Measurements from ENCODE around the gene APOA1. TPM values are rescaled to one million over a fixed set of nuclear protein-coding genes. Genes with fewer than 3 reads are reported as not detected.

APOA1 gene
- total and polyA plus RNA-seq, 2 experiments from 2014 or later, result 0.23 TPM; not detected in 1

GRCh38 chr11:116864531-116864930 is 27.1 kb upstream of the APOA1 start:
- DNase-seq, result peak; percentile 42
- Histone ChIP-seq H3K9me3 (ENCODE audit: low read depth) (no peaks in the 10 kb centered on the region), H3K4me1 (ENCODE audit: insufficient read depth) (peaks cover 74% of the 10 kb centered on the region), H3K4me3 (no peak overlapping the region), H3K79me2 (ENCODE audit: insufficient read depth) (no peaks in the 10 kb centered on the region), H3K9me2 (ENCODE audit: insufficient read depth) (no peaks in the 10 kb centered on the region), H3K9ac (no peak overlapping the region), H3K27ac (peak overlapping the region; percentile 81), H3K36me3 (ENCODE audit: low read depth) (no peaks in the 10 kb centered on the region; the same call in 1 of the 2 replicates), H3K27me3 (replicated peaks; ENCODE audit: insufficient read depth) (no peaks in the 10 kb centered on the region), H2AFZ (no peak overlapping the region), H3F3A (ENCODE audit: insufficient read depth) (peaks cover 67% of the 10 kb centered on the region), H3K4me2 (ENCODE audit: unreplicated experiment) (peak overlapping the region; percentile 18), H4K20me1 (ENCODE audit: insufficient read depth) (no peaks in the 10 kb centered on the region)
- in situ Hi-C loops (cut with MboI), result no loop called here
- WGBS, 2 experiments (ENCODE audit: low coverage in 1 of 2, low lambda C conversion rate in 2 of 2, missing lambda C conversion rate in 2 of 2), result 76 to 80% methylated on average over 5 of the region's 5 CpGs
- TF ChIP-seq EZH2phosphoT487 (IDR thresholded peaks at IDR 0.05; ENCODE audit: insufficient read depth, low read depth), result no peak
- no peak for TF ChIP-seq EZH2 (IDR thresholded peaks at IDR 0.05; ENCODE audit: insufficient read depth, poor library complexity, severe bottlenecking)

GRCh38 chr11:116862951-116863350 is 25.5 kb upstream of the APOA1 start:
- Histone ChIP-seq H3K4me2 (ENCODE audit: unreplicated experiment) (peak overlapping the region; percentile 9), H3K27me3 (replicated peaks; ENCODE audit: insufficient read depth) (no peaks in the 10 kb centered on the region), H3K9ac (no peak overlapping the region), H3K36me3 (ENCODE audit: low read depth) (no peaks in the 10 kb centered on the region; the same call in 1 of the 2 replicates), H2AFZ (no peak overlapping the region), H4K20me1 (ENCODE audit: insufficient read depth) (no peaks in the 10 kb centered on the region), H3F3A (ENCODE audit: insufficient read depth) (peaks cover 67% of the 10 kb centered on the region), H3K79me2 (ENCODE audit: insufficient read depth) (no peaks in the 10 kb centered on the region), H3K27ac (peak overlapping the region; percentile 58), H3K4me3 (no peak overlapping the region), H3K9me3 (ENCODE audit: low read depth) (no peaks in the 10 kb centered on the region), H3K9me2 (ENCODE audit: insufficient read depth) (no peaks in the 10 kb centered on the region), H3K4me1 (ENCODE audit: insufficient read depth) (peaks cover 73% of the 10 kb centered on the region)
- in situ Hi-C loops (cut with MboI), result no loop called here
- TF ChIP-seq EZH2 (IDR thresholded peaks at IDR 0.05; ENCODE audit: insufficient read depth, poor library complexity, severe bottlenecking) (no peak), EZH2phosphoT487 (IDR thresholded peaks at IDR 0.05; ENCODE audit: insufficient read depth, low read depth) (no peak)
- peak; percentile 61 for DNase-seq
- 93% methylated on average over 3 of the region's 3 CpGs for WGBS, 2 experiments (ENCODE audit: low coverage in 1 of 2, low lambda C conversion rate in 2 of 2, missing lambda C conversion rate in 2 of 2)

GRCh38 chr11:116862185-116862584 is 24.8 kb upstream of the APOA1 start:
- Histone ChIP-seq H3K4me1 (ENCODE audit: insufficient read depth) (peaks cover 73% of the 10 kb centered on the region), H4K20me1 (ENCODE audit: insufficient read depth) (no peaks in the 10 kb centered on the region), H3K4me2 (ENCODE audit: unreplicated experiment) (peak overlapping the region; percentile 50), H3K36me3 (ENCODE audit: low read depth) (no peaks in the 10 kb centered on the region; the same call in 1 of the 2 replicates), H3K27me3 (replicated peaks; ENCODE audit: insufficient read depth) (no peaks in the 10 kb centered on the region), H3K9me3 (ENCODE audit: low read depth) (no peaks in the 10 kb centered on the region), H3K79me2 (ENCODE audit: insufficient read depth) (no peaks in the 10 kb centered on the region), H3F3A (ENCODE audit: insufficient read depth) (peaks cover 65% of the 10 kb centered on the region), H3K27ac (peak overlapping the region; percentile 58), H3K9ac (no peak overlapping the region), H2AFZ (no peak overlapping the region), H3K9me2 (ENCODE audit: insufficient read depth) (no peaks in the 10 kb centered on the region), H3K4me3 (no peak overlapping the region)
- in situ Hi-C loops (cut with MboI), result no loop called here
- WGBS, 2 experiments (ENCODE audit: low coverage in 1 of 2, low lambda C conversion rate in 2 of 2, missing lambda C conversion rate in 2 of 2), result 58 to 64% methylated on average over 3 of the region's 3 CpGs
- TF ChIP-seq EZH2phosphoT487 (IDR thresholded peaks at IDR 0.05; ENCODE audit: insufficient read depth, low read depth) (no peak), EZH2 (IDR thresholded peaks at IDR 0.05; ENCODE audit: insufficient read depth, poor library complexity, severe bottlenecking) (no peak)
- DNase-seq, result no peak

DNA sequence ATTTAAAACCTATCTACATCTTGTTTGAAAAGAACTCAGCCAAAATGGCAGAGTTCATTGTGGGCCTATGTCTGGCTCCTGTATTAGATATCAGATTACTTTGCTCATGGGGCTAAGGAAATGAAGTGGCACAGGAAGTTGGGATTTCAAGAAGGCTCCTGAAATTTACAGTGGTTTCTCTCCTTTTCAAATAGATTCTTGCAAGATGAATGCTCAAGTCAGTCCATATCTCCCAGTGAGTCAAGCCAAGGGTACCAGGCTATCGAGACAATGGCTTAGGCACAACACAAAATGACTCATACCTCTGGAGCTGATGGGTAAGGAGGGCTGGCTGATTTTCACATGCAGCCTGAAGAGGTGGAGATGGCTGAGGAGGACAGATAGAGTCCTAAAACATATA is 24.1 kb upstream of the APOA1 start:
- Histone ChIP-seq H3K9me3 (ENCODE audit: low read depth) (no peaks in the 10 kb centered on the region), H3K9me2 (ENCODE audit: insufficient read depth) (no peaks in the 10 kb centered on the region), H2AFZ (no peak overlapping the region), H4K20me1 (ENCODE audit: insufficient read depth) (no peaks in the 10 kb centered on the region), H3K27me3 (replicated peaks; ENCODE audit: insufficient read depth) (no peaks in the 10 kb centered on the region), H3F3A (ENCODE audit: insufficient read depth) (peaks cover 62% of the 10 kb centered on the region), H3K27ac (peak overlapping the region; percentile 58), H3K79me2 (ENCODE audit: insufficient read depth) (no peaks in the 10 kb centered on the region), H3K4me2 (ENCODE audit: unreplicated experiment) (peak overlapping the region; percentile 50), H3K36me3 (ENCODE audit: low read depth) (no peaks in the 10 kb centered on the region; the same call in 1 of the 2 replicates), H3K4me1 (ENCODE audit: insufficient read depth) (peaks cover 73% of the 10 kb centered on the region), H3K9ac (no peak overlapping the region), H3K4me3 (no peak overlapping the region)
- in situ Hi-C loops (cut with MboI), result no loop called here
- TF ChIP-seq EZH2 (IDR thresholded peaks at IDR 0.05; ENCODE audit: insufficient read depth, poor library complexity, severe bottlenecking), result no peak
- TF ChIP-seq EZH2phosphoT487 (IDR thresholded peaks at IDR 0.05; ENCODE audit: insufficient read depth, low read depth), result no peak
- peak; percentile 80 for DNase-seq
- WGBS, 2 experiments (ENCODE audit: low coverage in 1 of 2, low lambda C conversion rate in 2 of 2, missing lambda C conversion rate in 2 of 2), result 0 to 25% methylated on average over 1 of the region's 1 CpG
